GM21786 (cell line): Measurements from ENCODE around the gene SMG6.
"Not testable (repeated sequence)": the region's sequence is repeated elsewhere in the genome, so short reads cannot be mapped to it uniquely, and the experiment has no call there.

Experiments used
- ATAC-seq: cut with Tn5 transposase; IDR thresholded peaks from one replicate; pipeline ENCODE4 v1.9.1; 2021; ENCODE audit not compliant: unreplicated experiment

The SMG6 gene

GRCh38 chr17:2207815-2208515 lies 95.6 kb downstream of the SMG6 start:
- ATAC-seq = no peak

- ATAC-seq = no peak
These were observed 99.2 kb downstream of the SMG6 start for GRCh38 chr17:2204393-2204792.

GRCh38 chr17:2203818-2204217 lies 99.8 kb downstream of the SMG6 start:
- no peak for ATAC-seq

GRCh38 chr17:2202996-2203575 lies 100.5 kb downstream of the SMG6 start:
- ATAC-seq = no peak

- ATAC-seq = no peak
These were observed 101.1 kb downstream of the SMG6 start for GRCh38 chr17:2202302-2202995.

GRCh38 chr17:2199386-2199785 lies 104.2 kb downstream of the SMG6 start:
- not testable (repeated sequence) for ATAC-seq

- no peak for ATAC-seq
These were observed 104.7 kb downstream of the SMG6 start for GRCh38 chr17:2198927-2199326.

GRCh38 chr17:2197271-2197670 lies 106.3 kb downstream of the SMG6 start:
- no peak for ATAC-seq

GRCh38 chr17:2195729-2196128 lies 107.9 kb downstream of the SMG6 start:
- no peak for ATAC-seq

GRCh38 chr17:2194889-2195335 lies 108.7 kb downstream of the SMG6 start:
- ATAC-seq = no peak

GRCh38 chr17:2192367-2193057 lies 111.1 kb downstream of the SMG6 start:
- ATAC-seq = no peak

- no peak for ATAC-seq
These were observed 111.8 kb downstream of the SMG6 start for GRCh38 chr17:2191785-2192184.

- no peak for ATAC-seq
These were observed 112.4 kb downstream of the SMG6 start for GRCh38 chr17:2191227-2191626.

GRCh38 chr17:2190014-2190413 lies 113.6 kb downstream of the SMG6 start:
- ATAC-seq = no peak

- no peak for ATAC-seq
These were observed 114.5 kb downstream of the SMG6 start for GRCh38 chr17:2188971-2189630.

- no peak for ATAC-seq
These were observed 115.8 kb downstream of the SMG6 start for GRCh38 chr17:2187758-2188157.

- ATAC-seq = no peak
These were observed 116.6 kb downstream of the SMG6 start for GRCh38 chr17:2186937-2187336.

- ATAC-seq = no peak
These were observed 118.3 kb downstream of the SMG6 start for GRCh38 chr17:2184993-2185931.

GRCh38 chr17:2183346-2183745 lies 120.2 kb downstream of the SMG6 start:
- no peak for ATAC-seq

GRCh38 chr17:2181897-2182448 lies 121.6 kb downstream of the SMG6 start:
- ATAC-seq = no peak
